SJSA1 (cell line): ENCODE results near the gene PRR15L. TPM values are rescaled to one million over a fixed set of nuclear protein-coding genes. Genes with fewer than 3 reads are reported as not detected.
"Not testable (repeated sequence)": the region's sequence is repeated elsewhere in the genome, so short reads cannot be mapped to it uniquely, and the experiment has no call there.

ENCODE experiments used
- DNase-seq, 2 experiments: peaks; one replicate each; pipeline ENCODE4 v3.0.0-alpha.2; 2015 to 2020; ENCODE audit warnings: low spot score in 2 of 2, low read depth in 1 of 2
- H3K27ac ChIP-seq: fragments of 250-450 bp; sonication (Bioruptor Pico); 2 replicates; pipeline ENCODE4 v1.5.1; 2020; ENCODE audit warnings: mild to moderate bottlenecking, moderate library complexity
- H3K27me3 ChIP-seq: fragments of 250-450 bp; sonication (Bioruptor Pico); replicated peaks from 2 replicates; pipeline ENCODE4 v1.5.1; 2020; ENCODE audit warnings: mild to moderate bottlenecking, moderate library complexity
- H3K36me3 ChIP-seq: fragments of 250-450 bp; sonication (Bioruptor Pico); 2 replicates; pipeline ENCODE4 v1.5.1; 2020; ENCODE audit warnings: mild to moderate bottlenecking
- H3K4me1 ChIP-seq: fragments of 250-450 bp; sonication (Bioruptor Pico); replicated peaks from 2 replicates; pipeline ENCODE4 v1.6.1; 2021; ENCODE audit warnings: mild to moderate bottlenecking
- H3K4me3 ChIP-seq: fragments of 250-450 bp; sonication (Bioruptor Pico); 2 replicates; pipeline ENCODE4 v1.5.1; 2020; ENCODE audit warnings: mild to moderate bottlenecking
- H3K9me3 ChIP-seq: fragments of 250-450 bp; sonication (Bioruptor Pico); replicated peaks from 2 replicates; pipeline ENCODE4 v1.5.1; 2020; ENCODE audit warnings: mild to moderate bottlenecking
- total RNA-seq: library from RNA; depleted of rRNA; stranded (reverse); fragments of >200 nt; shearing (Covaris generic); gene quantifications from 2 replicates; pipeline ENCODE4 v1.2.3, GENCODE V29; 2014; rRNA removed

PRR15L gene
- total RNA-seq = not detected in 2 replicates

- Histone ChIP-seq H3K4me1 (no peaks in the 10 kb centered on the region), H3K27ac (no peak within 1 kb of the TSS)
- DNase-seq = no peak
Measured at GRCh38 chr17:47957591-47958490, at the start of gene PRR15L. Gene PRR15L, minus strand, starts transcription at chr17:47957883. Its CDS starts 4,649 bp downstream, at chr17:47953234.

GRCh38 chr17:48006936-48007709 lies 49.4 kb upstream of the PRR15L start:
- H3K27ac ChIP-seq = no peak overlapping the region

More at GRCh38 chr17:47957591-47958490, at the start of gene PRR15L:
- H3K4me3 ChIP-seq = no peak within 1 kb of the TSS
- no peaks in the 10 kb centered on the region for H3K9me3 ChIP-seq
- H3K36me3 ChIP-seq = no peaks in the 10 kb centered on the region
- H3K27me3 ChIP-seq = no peaks in the 10 kb centered on the region

GRCh38 chr17:48004983-48005382 lies 47.3 kb upstream of the PRR15L start:
- DNase-seq = no peak
- no peak overlapping the region for H3K27ac ChIP-seq
- no peaks in the 10 kb centered on the region for H3K9me3 ChIP-seq
- peaks cover 52% of the 10 kb centered on the region for H3K4me1 ChIP-seq
- H3K36me3 ChIP-seq = no peaks in the 10 kb centered on the region
- H3K4me3 ChIP-seq = no peak overlapping the region
- no peaks in the 10 kb centered on the region for H3K27me3 ChIP-seq

More at GRCh38 chr17:48006936-48007709, 49.4 kb upstream of the PRR15L start:
- peaks cover 53% of the 10 kb centered on the region for H3K4me1 ChIP-seq
- no peaks in the 10 kb centered on the region for H3K9me3 ChIP-seq
- no peaks in the 10 kb centered on the region for H3K27me3 ChIP-seq
- H3K4me3 ChIP-seq = no peak overlapping the region
- no peak for DNase-seq
- H3K36me3 ChIP-seq = no peaks in the 10 kb centered on the region

- Histone ChIP-seq H3K36me3 (no peaks in the 10 kb centered on the region), H3K4me1 (peaks cover 56% of the 10 kb centered on the region), H3K9me3 (no peaks in the 10 kb centered on the region), H3K27ac (peak overlapping the region; percentile 94; the same call in 1 of the 2 replicates), H3K4me3 (no peak overlapping the region), H3K27me3 (no peaks in the 10 kb centered on the region)
- DNase-seq = no peak
Measured at GRCh38 chr17:48003417-48004151, 45.9 kb upstream of the PRR15L start.

- Histone ChIP-seq H3K4me3 (no peak overlapping the region), H3K27ac (peak overlapping the region; percentile 94), H3K36me3 (no peaks in the 10 kb centered on the region), H3K27me3 (no peaks in the 10 kb centered on the region), H3K9me3 (no peaks in the 10 kb centered on the region), H3K4me1 (peaks cover 54% of the 10 kb centered on the region)
- no peak for DNase-seq
Measured at GRCh38 chr17:48002916-48003416, 45.3 kb upstream of the PRR15L start.

- H3K4me1 ChIP-seq = peaks cover 54% of the 10 kb centered on the region
- peak; percentile 79 to 87 for DNase-seq
- peak overlapping the region; percentile 94 for H3K27ac ChIP-seq
- no peaks in the 10 kb centered on the region for H3K9me3 ChIP-seq
- no peak overlapping the region for H3K4me3 ChIP-seq
- no peaks in the 10 kb centered on the region for H3K36me3 ChIP-seq
- no peaks in the 10 kb centered on the region for H3K27me3 ChIP-seq
Measured at GRCh38 chr17:48002266-48002915, 44.7 kb upstream of the PRR15L start.

- DNase-seq, H3K36me3 ChIP-seq, H3K4me3 ChIP-seq, H3K27me3 ChIP-seq, H3K9me3 ChIP-seq: not testable (repeated sequence)
- H3K27ac ChIP-seq = peak overlapping the region; percentile 94
- peaks cover 54% of the 10 kb centered on the region for H3K4me1 ChIP-seq
Measured at GRCh38 chr17:48001657-48002056, 44.0 kb upstream of the PRR15L start.

GRCh38 chr17:48001197-48001596 lies 43.5 kb upstream of the PRR15L start:
- no peaks in the 10 kb centered on the region for H3K36me3 ChIP-seq
- no peaks in the 10 kb centered on the region for H3K9me3 ChIP-seq
- no peak for DNase-seq
- H3K4me1 ChIP-seq = peaks cover 53% of the 10 kb centered on the region
- no peaks in the 10 kb centered on the region for H3K27me3 ChIP-seq
- no peak overlapping the region for H3K27ac ChIP-seq
- H3K4me3 ChIP-seq = no peak overlapping the region

- no peak for DNase-seq
Measured at GRCh38 chr17:47999582-47999981, 41.9 kb upstream of the PRR15L start.

GRCh38 chr17:47998044-47998443 lies 40.4 kb upstream of the PRR15L start:
- H3K36me3 ChIP-seq = no peaks in the 10 kb centered on the region
- no peak overlapping the region for H3K4me3 ChIP-seq
- DNase-seq = no peak
- no peaks in the 10 kb centered on the region for H3K9me3 ChIP-seq
- H3K27me3 ChIP-seq = 0 out of 2 replicates have a peak, but pooled peaks cover 3% of the 10 kb centered on the region
- H3K27ac ChIP-seq = no peak overlapping the region
- H3K4me1 ChIP-seq = peaks cover 24% of the 10 kb centered on the region

More at GRCh38 chr17:47999582-47999981, 41.9 kb upstream of the PRR15L start:
- no peaks in the 10 kb centered on the region for H3K9me3 ChIP-seq
- no peaks in the 10 kb centered on the region for H3K36me3 ChIP-seq
- no peaks in the 10 kb centered on the region for H3K27me3 ChIP-seq
- H3K4me1 ChIP-seq = peaks cover 40% of the 10 kb centered on the region
- no peak overlapping the region for H3K27ac ChIP-seq
- no peak overlapping the region for H3K4me3 ChIP-seq

GRCh38 chr17:47997586-47997985 lies 39.9 kb upstream of the PRR15L start:
- peaks cover 20% of the 10 kb centered on the region for H3K4me1 ChIP-seq
- no peaks in the 10 kb centered on the region for H3K36me3 ChIP-seq
- H3K9me3 ChIP-seq = no peaks in the 10 kb centered on the region
- H3K4me3 ChIP-seq = no peak overlapping the region
- DNase-seq = no peak
- 0 out of 2 replicates have a peak, but pooled peaks cover 3% of the 10 kb centered on the region for H3K27me3 ChIP-seq
- H3K27ac ChIP-seq = no peak overlapping the region

GRCh38 chr17:47996201-47996600 lies 38.5 kb upstream of the PRR15L start:
- H3K9me3 ChIP-seq = no peaks in the 10 kb centered on the region
- no peak for DNase-seq
- H3K27ac ChIP-seq = no peak overlapping the region
- no peaks in the 10 kb centered on the region for H3K36me3 ChIP-seq
- H3K27me3 ChIP-seq = 0 out of 2 replicates have a peak, but pooled peaks cover 3% of the 10 kb centered on the region
- H3K4me1 ChIP-seq = peaks cover 7% of the 10 kb centered on the region
- H3K4me3 ChIP-seq = no peak overlapping the region
